Bronchial epithelial cell (primary cell): Measurements from ENCODE around the gene IPO4. TPM values are rescaled to one million over a fixed set of nuclear protein-coding genes. Genes with fewer than 3 reads are reported as not detected.

Source experiments
- DNase-seq: peaks from one replicate; pipeline ENCODE4 v3.0.0-alpha.2; 2010; ENCODE audit warnings: low read depth
- FAIRE-seq: peaks from 2 replicates; lab custom pipeline; 2011; peaks lifted over from hg19 to GRCh38; lab: Jason Lieb, UNC
- H3K27me3 ChIP-seq: 2 replicates; pipeline ENCODE4 v1.5.1; 2011; ENCODE audit warnings: low read length; ENCODE audit not compliant: control insufficient read depth, insufficient read depth
- H3K36me3 ChIP-seq: 2 replicates; pipeline ENCODE4 v1.5.1; 2011; ENCODE audit warnings: low read length; ENCODE audit not compliant: control insufficient read depth, insufficient read depth
- H3K4me3 ChIP-seq: 2 replicates; pipeline ENCODE4 v1.5.1; 2011; ENCODE audit warnings: mild to moderate bottlenecking, low read depth, low read length, control low read depth
- total RNA-seq: library from RNA; depleted of rRNA; stranded (reverse); fragments of >200 nt; gene quantifications from 2 replicates; pipeline ENCODE4 v1.2.1, GENCODE V29; 2014
- TF ChIP-seq, protein P1 (sequence below): IDR thresholded peaks from 2 replicates; pipeline ENCODE4 v1.5.1; 2011; ENCODE audit warnings: mild to moderate bottlenecking, moderate library complexity, low read length, control low read depth, inconsistent platforms; ENCODE audit not compliant: insufficient read depth, severe bottlenecking

Gene IPO4
- total RNA-seq, 1 donor from 2014 or later, result 41.9 TPM

- FAIRE-seq (no peak), DNase-seq (no peak)
- H3K27me3 ChIP-seq, result no peaks in the 10 kb centered on the region
- TF ChIP-seq, protein P1, sequence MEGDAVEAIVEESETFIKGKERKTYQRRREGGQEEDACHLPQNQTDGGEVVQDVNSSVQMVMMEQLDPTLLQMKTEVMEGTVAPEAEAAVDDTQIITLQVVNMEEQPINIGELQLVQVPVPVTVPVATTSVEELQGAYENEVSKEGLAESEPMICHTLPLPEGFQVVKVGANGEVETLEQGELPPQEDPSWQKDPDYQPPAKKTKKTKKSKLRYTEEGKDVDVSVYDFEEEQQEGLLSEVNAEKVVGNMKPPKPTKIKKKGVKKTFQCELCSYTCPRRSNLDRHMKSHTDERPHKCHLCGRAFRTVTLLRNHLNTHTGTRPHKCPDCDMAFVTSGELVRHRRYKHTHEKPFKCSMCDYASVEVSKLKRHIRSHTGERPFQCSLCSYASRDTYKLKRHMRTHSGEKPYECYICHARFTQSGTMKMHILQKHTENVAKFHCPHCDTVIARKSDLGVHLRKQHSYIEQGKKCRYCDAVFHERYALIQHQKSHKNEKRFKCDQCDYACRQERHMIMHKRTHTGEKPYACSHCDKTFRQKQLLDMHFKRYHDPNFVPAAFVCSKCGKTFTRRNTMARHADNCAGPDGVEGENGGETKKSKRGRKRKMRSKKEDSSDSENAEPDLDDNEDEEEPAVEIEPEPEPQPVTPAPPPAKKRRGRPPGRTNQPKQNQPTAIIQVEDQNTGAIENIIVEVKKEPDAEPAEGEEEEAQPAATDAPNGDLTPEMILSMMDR, result no peak
- peaks cover 16% of the 10 kb centered on the region for H3K36me3 ChIP-seq
- no peak overlapping the region for H3K4me3 ChIP-seq
Observed at GRCh38 chr14:24234095-24235005, 45.7 kb upstream of the IPO4 start.

DNA sequence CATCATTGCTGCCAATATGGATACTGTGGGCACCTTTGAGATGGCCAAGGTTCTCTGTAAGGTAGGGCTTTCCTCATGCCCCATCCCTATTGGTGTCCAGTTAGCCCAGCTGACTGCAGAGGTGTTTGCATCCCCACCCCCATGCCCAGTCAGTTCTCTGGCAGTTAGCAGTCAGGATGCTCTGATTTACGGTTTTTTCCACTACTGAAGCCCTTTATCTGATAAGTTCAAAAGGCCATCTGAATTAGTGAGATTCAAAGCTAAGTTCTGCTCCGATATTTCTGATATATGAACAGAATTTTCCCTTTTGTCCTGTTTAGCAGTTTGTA, 44.9 kb upstream of the IPO4 start:
- DNase-seq (peak; percentile 21), FAIRE-seq (no peak)
- TF ChIP-seq, protein P1, result no peak
- Histone ChIP-seq H3K4me3 (peak overlapping the region; percentile 63), H3K36me3 (peaks cover 16% of the 10 kb centered on the region), H3K27me3 (no peaks in the 10 kb centered on the region)

DNA sequence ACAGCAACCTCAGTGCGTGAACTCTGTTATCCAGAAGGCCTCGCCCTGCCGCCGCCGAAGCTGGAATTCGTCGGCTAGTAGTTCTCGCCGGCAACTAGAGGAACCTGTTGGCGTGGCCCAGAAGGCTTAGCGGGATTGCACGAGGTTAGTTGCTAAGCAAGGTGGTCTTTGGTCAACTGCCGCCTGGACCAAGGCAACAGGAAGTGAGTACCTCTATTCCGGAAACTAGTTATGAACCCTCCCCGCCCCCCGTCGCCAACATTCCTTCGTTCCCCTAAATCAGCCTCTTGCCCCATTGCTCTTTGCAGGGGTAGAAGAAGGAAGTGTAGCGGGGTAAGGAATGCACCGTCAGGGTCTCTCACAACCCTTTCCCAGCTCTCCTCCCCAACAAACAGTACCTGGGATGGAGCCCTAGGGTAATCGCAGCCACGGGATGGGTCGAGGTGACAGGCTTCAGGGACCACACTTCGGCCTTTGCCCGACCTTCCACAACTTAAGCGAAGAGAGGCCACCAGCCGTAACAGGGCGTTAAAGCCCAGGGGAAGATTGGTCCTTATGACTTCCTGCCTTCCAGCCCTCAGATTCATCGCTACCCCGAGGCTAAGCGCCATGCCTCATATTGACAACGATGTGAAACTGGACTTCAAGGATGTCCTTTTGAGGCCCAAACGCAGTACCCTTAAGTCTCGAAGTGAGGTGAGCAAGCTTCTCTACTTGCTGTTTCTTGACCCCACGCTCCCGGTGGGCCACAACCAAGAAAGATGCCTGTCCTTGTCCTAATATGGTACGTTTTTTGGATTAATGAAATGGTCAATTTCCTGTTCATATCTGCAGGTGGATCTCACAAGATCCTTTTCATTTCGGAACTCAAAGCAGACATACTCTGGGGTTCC, 44.3 kb upstream of the IPO4 start, which contains the start of gene GMPR2:
TSS of gene GMPR2 (plus strand) at position 285 of the 893 bp plus-strand sequence. CDS start at position 610, 325 bp downstream.
- DNase-seq (peak; percentile 35), FAIRE-seq (no peak)
- TF ChIP-seq, protein P1, result no peak
- Histone ChIP-seq H3K4me3 (peak within 1 kb of the TSS; percentile 63), H3K36me3 (peaks cover 17% of the 10 kb centered on the region), H3K27me3 (no peaks in the 10 kb centered on the region)

DNA sequence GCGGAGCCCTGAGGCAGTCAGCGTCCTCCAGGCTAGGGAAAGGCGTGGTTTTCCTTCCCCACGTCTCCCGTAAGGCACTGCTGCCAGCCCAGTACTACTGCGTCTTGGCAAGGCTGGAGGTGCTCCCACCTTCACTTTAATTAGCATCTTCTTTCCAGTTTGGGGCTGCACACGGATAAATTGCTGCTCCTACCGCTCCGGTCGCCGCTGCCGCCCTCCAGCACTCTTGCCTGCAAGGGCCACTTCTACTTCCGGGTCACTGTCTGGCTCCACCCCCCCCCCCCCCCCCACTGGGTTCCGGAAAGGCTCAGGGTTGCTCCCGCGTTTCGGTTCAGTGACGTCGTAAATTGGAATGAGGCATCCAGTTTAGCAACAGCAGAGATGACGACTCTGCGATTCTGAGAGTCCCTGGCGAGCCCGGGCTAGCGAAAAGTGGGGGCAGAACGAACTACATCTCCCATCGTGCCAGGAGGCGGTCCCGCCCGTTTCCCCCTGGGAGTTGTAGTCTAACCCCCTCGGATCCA, 43.6 kb upstream of the IPO4 start, which contains the start of gene NEDD8:
TSS of gene NEDD8 (minus strand) at position 247 of the 524 bp plus-strand sequence. CDS start at position 147, 100 bp downstream.
- peaks cover 15% of the 10 kb centered on the region for H3K36me3 ChIP-seq
- TF ChIP-seq, protein P1, result no peak
- FAIRE-seq (no peak), DNase-seq (peak; percentile 97)
- no peaks in the 10 kb centered on the region for H3K27me3 ChIP-seq
- peak within 1 kb of the TSS; percentile 63 for H3K4me3 ChIP-seq

GRCh38 chr14:24231263-24232120, 42.9 kb upstream of the IPO4 start:
- Histone ChIP-seq H3K36me3 (peaks cover 12% of the 10 kb centered on the region), H3K27me3 (no peaks in the 10 kb centered on the region), H3K4me3 (peak overlapping the region; percentile 63)
- DNase-seq (peak; percentile 30), FAIRE-seq (no peak)
- TF ChIP-seq, protein P1, result no peak
